Measurements from ENCODE around the gene OVCH2.

GRCh38 chr11:7655253-7656217 lies 50.7 kb downstream of the OVCH2 start:
- no peak for TF ChIP-seq HMGA2 (CRISPR knock-in tag; IDR thresholded peaks at IDR 0.05)
- no peak for TF ChIP-seq CTCF (IDR thresholded peaks at IDR 0.05)
- no peak for TF ChIP-seq KAT7 (CRISPR knock-in tag; IDR thresholded peaks at IDR 0.05; ENCODE audit: borderline replicate concordance)
- TF ChIP-seq PRDM15 (CRISPR knock-in tag; IDR thresholded peaks at IDR 0.05): no peak
- TF ChIP-seq NR3C1 (CRISPR knock-in tag; conservative IDR thresholded peaks at IDR 0.05; ENCODE audit: low read depth): no peak
- no peak for TF ChIP-seq MXD4 (CRISPR knock-in tag; IDR thresholded peaks at IDR 0.05; ENCODE audit: borderline replicate concordance)
- TF ChIP-seq IRF1 (CRISPR knock-in tag; IDR thresholded peaks at IDR 0.05): no peak
- no peak for TF ChIP-seq SP1 (CRISPR knock-in tag; conservative IDR thresholded peaks at IDR 0.05)
- no peak for TF ChIP-seq TCF7 (CRISPR knock-in tag; IDR thresholded peaks at IDR 0.05; ENCODE audit: low read depth)
- no peak for TF ChIP-seq TEAD4 (CRISPR knock-in tag; IDR thresholded peaks at IDR 0.05)
- no peak for TF ChIP-seq ATF1 (CRISPR knock-in tag; IDR thresholded peaks at IDR 0.05)
- no peak for TF ChIP-seq ATF3 (CRISPR knock-in tag; conservative IDR thresholded peaks at IDR 0.05)
- no peak for TF ChIP-seq ZNF219 (CRISPR knock-in tag; IDR thresholded peaks at IDR 0.05; ENCODE audit: borderline replicate concordance)
